HCT116 (cell line): ENCODE measurements around the gene NGF. TPM values are rescaled to one million over a fixed set of nuclear protein-coding genes. Genes with fewer than 3 reads are reported as not detected.

Experiments
- ATAC-seq: fragments of 200-7000 bp; cut with Tn5 transposase; 2 replicates; pipeline ENCODE4 v1.9.1; 2020; ENCODE audit warnings: mild to moderate bottlenecking, moderate library complexity
- BruUV-seq: library from RNA; stranded (reverse); fragments of 400-500 nt; replicated peaks from 2 replicates; lab custom pipeline; 2021; lab: Mats Ljungman, UMichigan
- CTCF ChIA-PET: fragments of 300-600 bp; sonication (Branson Sonifier 250); formaldehyde crosslinking; loops from one replicate; lab custom pipeline; 2021; ENCODE audit warnings: antibody characterized with exemption; lab: Charles Lee
- POLR2A ChIA-PET: fragments of 300-600, 350-600 bp; sonication (Branson Sonifier 250); formaldehyde crosslinking; loops from one replicate; lab custom pipeline; 2021; ENCODE audit warnings: antibody characterized with exemption; lab: Charles Lee
- RAD21 ChIA-PET, 2 experiments: fragments of 300-600 bp; sonication (Branson Sonifier 250); formaldehyde crosslinking; loops; one replicate each; lab custom pipeline; 2023; ENCODE audit warnings: low total read pairs in 2 of 2; ENCODE audit not compliant: uncharacterized antibody in 2 of 2, unreplicated experiment in 2 of 2, low non-redundant PET in 1 of 2; lab: Charles Lee
- DNase-seq: peaks from one replicate; pipeline ENCODE4 v3.0.0-alpha.2; 2010; ENCODE audit warnings: low read depth, low spot score
- H2AFZ ChIP-seq: fragments of 200-600 bp; shearing (Covaris generic), sonication (generic); 2 replicates; pipeline ENCODE4 v1.6.1; 2017; ENCODE audit warnings: low read depth, mixed run types, mixed read lengths, antibody characterized with exemption, low read length; ENCODE audit not compliant: poor library complexity, severe bottlenecking
- H3K27ac ChIP-seq: 2 replicates; pipeline ENCODE4 v1.5.1; 2012; ENCODE audit warnings: low read depth, low read length
- H3K27me3 ChIP-seq: fragments of 200-600 bp; sonication (generic); 2 replicates; pipeline ENCODE4 v1.6.1; 2016; ENCODE audit warnings: mixed run types, low read length, mixed read lengths; ENCODE audit not compliant: insufficient read depth
- H3K36me3 ChIP-seq, 2 experiments: fragments of 200-500 bp in 1 of 2; fragments of 200-600 bp in 1 of 2; sonication (Bioruptor generic) in 1 of 2; sonication (generic) in 1 of 2; 2 replicates each; pipeline versions ENCODE4 v1.5.1 to v1.6.1; 2014 to 2016; ENCODE audit warnings: low read length in 2 of 2, inconsistent platforms in 1 of 2, mixed read lengths in 1 of 2, mixed run types in 1 of 2; ENCODE audit not compliant: insufficient read depth in 2 of 2, control insufficient read depth in 1 of 2
- H3K4me1 ChIP-seq, 2 experiments: fragments of 200-600 bp in 1 of 2; sonication (generic) in 1 of 2; 2 replicates each; pipeline versions ENCODE4 v1.5.1 to v1.6.1; 2012 to 2017; ENCODE audit warnings: low read length in 2 of 2, inconsistent platforms in 1 of 2, mild to moderate bottlenecking in 1 of 2, mixed read lengths in 1 of 2, mixed run types in 1 of 2, moderate library complexity in 1 of 2; ENCODE audit not compliant: insufficient read depth in 2 of 2, control insufficient read depth in 1 of 2
- H3K4me2 ChIP-seq: fragments of 200-600 bp; sonication (generic); 2 replicates; pipeline ENCODE4 v1.6.1; 2017; ENCODE audit warnings: mixed run types, low read length, mixed read lengths
- H3K4me3 ChIP-seq, 2 experiments: fragments of 200-600 bp in 1 of 2; sonication (generic) in 1 of 2; replicated peaks in 1 of 2; 2 replicates each; pipeline ENCODE4 v1.5.1; 2011 to 2016; ENCODE audit warnings: low read length in 2 of 2, control low read depth in 1 of 2, low read depth in 1 of 2, mild to moderate bottlenecking in 1 of 2, mixed read lengths in 1 of 2, mixed run types in 1 of 2
- H3K79me2 ChIP-seq: fragments of 200-600 bp; sonication (generic); 2 replicates; pipeline ENCODE4 v1.6.1; 2017; ENCODE audit warnings: mild to moderate bottlenecking, mixed run types, low read length, moderate library complexity, mixed read lengths; ENCODE audit not compliant: insufficient read depth
- H3K9ac ChIP-seq: fragments of 200-600 bp; sonication (generic); 2 replicates; pipeline ENCODE4 v1.6.1; 2016; ENCODE audit warnings: low read length, mixed read lengths
- H3K9me2 ChIP-seq: fragments of 200-600 bp; sonication (generic), shearing (Covaris generic); 2 replicates; pipeline ENCODE4 v1.6.1; 2017; ENCODE audit warnings: mixed run types, mild to moderate bottlenecking, moderate library complexity; ENCODE audit not compliant: insufficient read depth
- H3K9me3 ChIP-seq, 2 experiments: fragments of 200-500 bp in 1 of 2; fragments of 200-600 bp in 1 of 2; sonication (Bioruptor generic) in 1 of 2; sonication (generic) in 1 of 2; 2 replicates each; pipeline ENCODE4 v1.6.1; 2014 to 2017; ENCODE audit warnings: low read length in 2 of 2, mixed read lengths in 2 of 2, inconsistent platforms in 1 of 2, low read depth in 1 of 2, mild to moderate bottlenecking in 1 of 2, mixed run types in 1 of 2, moderate library complexity in 1 of 2; ENCODE audit not compliant: control insufficient read depth in 1 of 2, insufficient read depth in 1 of 2
- H4K20me1 ChIP-seq: fragments of 200-600 bp; sonication (generic), shearing (Covaris generic); 2 replicates; pipeline ENCODE4 v1.6.1; 2017; ENCODE audit warnings: mixed run types, mild to moderate bottlenecking, moderate library complexity; ENCODE audit not compliant: insufficient read depth
- ATF3 ChIP-seq: IDR thresholded peaks from 2 replicates; pipeline ENCODE4 v1.6.1; 2012
- FOSL1 ChIP-seq: IDR thresholded peaks from 2 replicates; pipeline ENCODE4 v1.6.1; 2012; ENCODE audit warnings: low read depth
- POLR2A ChIP-seq: IDR thresholded peaks from 2 replicates; pipeline ENCODE4 v1.7.0; 2011; ENCODE audit warnings: borderline replicate concordance; ENCODE audit not compliant: insufficient read depth, insufficient read length; ENCODE audit errors: extremely low read depth
- TCF7L2 ChIP-seq: IDR thresholded peaks from 2 replicates; pipeline ENCODE4 v1.7.0; 2011; ENCODE audit warnings: borderline replicate concordance, inconsistent platforms; ENCODE audit not compliant: insufficient read depth, insufficient read length; ENCODE audit errors: extremely low read depth
- intact Hi-C: fragments of 100-400 bp; cut with micrococcal nuclease; formaldehyde crosslinking; loops from 2 replicates; pipeline ENCODE4 v1.10.0; 2022
- total RNA-seq: library from RNA; stranded (reverse); gene quantifications from one replicate; pipeline ENCODE4 v1.2.1, GENCODE V29; 2021; ENCODE audit not compliant: unreplicated experiment
- TF ChIP-seq, protein P1 (sequence below): IDR thresholded peaks from 2 replicates; pipeline ENCODE4 v1.6.1; 2012; ENCODE audit warnings: low read depth

Gene NGF
- total RNA-seq, 1 experiment from 2014 or later: not detected

- no peak overlapping the region for H3K4me2 ChIP-seq
- no peaks in the 10 kb centered on the region for H3K9me3 ChIP-seq
- intact Hi-C loops: no loop called here
- ChIA-PET CTCF (no interaction called here), POLR2A (no interaction called here), RAD21 (no interaction called here)
- H3K36me3 ChIP-seq: no peaks in the 10 kb centered on the region
- H3K4me1 ChIP-seq: peaks cover 0 to 12% of the 10 kb centered on the region in 2 experiments; a peak in 2 of 4 replicates
- no TSS peak for BruUV-seq
- no peaks in the 10 kb centered on the region for H3K79me2 ChIP-seq
- no peak overlapping the region for H3K27ac ChIP-seq
- ATAC-seq (no peak), DNase-seq (no peak)
- no peaks in the 10 kb centered on the region for H4K20me1 ChIP-seq
- no peaks in the 10 kb centered on the region for H3K27me3 ChIP-seq
- H3K9ac ChIP-seq: no peak overlapping the region
- no peak overlapping the region for H3K4me3 ChIP-seq
- no peak overlapping the region for H2AFZ ChIP-seq
- H3K9me2 ChIP-seq: no peaks in the 10 kb centered on the region
- TF ChIP-seq, protein P1, sequence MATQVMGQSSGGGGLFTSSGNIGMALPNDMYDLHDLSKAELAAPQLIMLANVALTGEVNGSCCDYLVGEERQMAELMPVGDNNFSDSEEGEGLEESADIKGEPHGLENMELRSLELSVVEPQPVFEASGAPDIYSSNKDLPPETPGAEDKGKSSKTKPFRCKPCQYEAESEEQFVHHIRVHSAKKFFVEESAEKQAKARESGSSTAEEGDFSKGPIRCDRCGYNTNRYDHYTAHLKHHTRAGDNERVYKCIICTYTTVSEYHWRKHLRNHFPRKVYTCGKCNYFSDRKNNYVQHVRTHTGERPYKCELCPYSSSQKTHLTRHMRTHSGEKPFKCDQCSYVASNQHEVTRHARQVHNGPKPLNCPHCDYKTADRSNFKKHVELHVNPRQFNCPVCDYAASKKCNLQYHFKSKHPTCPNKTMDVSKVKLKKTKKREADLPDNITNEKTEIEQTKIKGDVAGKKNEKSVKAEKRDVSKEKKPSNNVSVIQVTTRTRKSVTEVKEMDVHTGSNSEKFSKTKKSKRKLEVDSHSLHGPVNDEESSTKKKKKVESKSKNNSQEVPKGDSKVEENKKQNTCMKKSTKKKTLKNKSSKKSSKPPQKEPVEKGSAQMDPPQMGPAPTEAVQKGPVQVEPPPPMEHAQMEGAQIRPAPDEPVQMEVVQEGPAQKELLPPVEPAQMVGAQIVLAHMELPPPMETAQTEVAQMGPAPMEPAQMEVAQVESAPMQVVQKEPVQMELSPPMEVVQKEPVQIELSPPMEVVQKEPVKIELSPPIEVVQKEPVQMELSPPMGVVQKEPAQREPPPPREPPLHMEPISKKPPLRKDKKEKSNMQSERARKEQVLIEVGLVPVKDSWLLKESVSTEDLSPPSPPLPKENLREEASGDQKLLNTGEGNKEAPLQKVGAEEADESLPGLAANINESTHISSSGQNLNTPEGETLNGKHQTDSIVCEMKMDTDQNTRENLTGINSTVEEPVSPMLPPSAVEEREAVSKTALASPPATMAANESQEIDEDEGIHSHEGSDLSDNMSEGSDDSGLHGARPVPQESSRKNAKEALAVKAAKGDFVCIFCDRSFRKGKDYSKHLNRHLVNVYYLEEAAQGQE: no peak
- TF ChIP-seq TCF7L2: no peak
- TF ChIP-seq POLR2A: no peak
- TF ChIP-seq ATF3: no peak
- TF ChIP-seq FOSL1: no peak
Measured at GRCh38 chr1:115302390-115302961, 35.6 kb downstream of the NGF start.
